ENCODE data around the gene RPH3AL. TPM values are rescaled to one million over a fixed set of nuclear protein-coding genes. Genes with fewer than 3 reads are reported as not detected.
A peak's percentile ranks its signal among the peaks of the same experiment; 100 is the strongest.
"Not testable (repeated sequence)": the region's sequence is repeated elsewhere in the genome, so short reads cannot be mapped to it uniquely, and the experiment has no call there.

Gene RPH3AL
- total RNA-seq, 1 experiment from 2014 or later, result 3.8 TPM

- no peak for DNase-seq (ENCODE audit: low read depth)
Observed at GRCh38 chr17:379531-380465, 27.2 kb upstream of the RPH3AL start.

- DNase-seq (ENCODE audit: low read depth), result no peak
Observed at GRCh38 chr17:378068-378467, 25.5 kb upstream of the RPH3AL start.

- DNase-seq (ENCODE audit: low read depth), result no peak
Observed at GRCh38 chr17:376936-377863, 24.6 kb upstream of the RPH3AL start.

GRCh38 chr17:373613-374230 is 21.1 kb upstream of the RPH3AL start:
- DNase-seq (ENCODE audit: low read depth), result no peak

GRCh38 chr17:372157-373152 is 19.8 kb upstream of the RPH3AL start:
- DNase-seq (ENCODE audit: low read depth), result no peak

- no peak for DNase-seq (ENCODE audit: low read depth)
Observed at GRCh38 chr17:371583-371982, 19.0 kb upstream of the RPH3AL start.

- DNase-seq (ENCODE audit: low read depth), result peak; percentile 4
Observed at GRCh38 chr17:367656-368055, 15.0 kb upstream of the RPH3AL start.

GRCh38 chr17:366657-367615 is 14.3 kb upstream of the RPH3AL start:
- not testable (repeated sequence) for DNase-seq (ENCODE audit: low read depth)

- DNase-seq (ENCODE audit: low read depth), result no peak
Observed at GRCh38 chr17:364766-365165, 12.2 kb upstream of the RPH3AL start.

- DNase-seq (ENCODE audit: low read depth), result no peak
Observed at GRCh38 chr17:364308-364707, 11.7 kb upstream of the RPH3AL start.

GRCh38 chr17:362721-363120 is 10.1 kb upstream of the RPH3AL start:
- no peak for DNase-seq (ENCODE audit: low read depth)

- DNase-seq (ENCODE audit: low read depth), result no peak
Observed at GRCh38 chr17:360092-360750, 7.6 kb upstream of the RPH3AL start.

GRCh38 chr17:358491-359151 is 6.0 kb upstream of the RPH3AL start:
- DNase-seq (ENCODE audit: low read depth), result no peak

GRCh38 chr17:357644-358043 is 5.0 kb upstream of the RPH3AL start:
- DNase-seq (ENCODE audit: low read depth), result no peak

GRCh38 chr17:356671-357434 is 4.2 kb upstream of the RPH3AL start:
- no peak for DNase-seq (ENCODE audit: low read depth)

- DNase-seq (ENCODE audit: low read depth), result no peak
Observed at GRCh38 chr17:354651-355556, 2.3 kb upstream of the RPH3AL start.
